ENCODE results near the gene CMTM2.

Gene CMTM2

GRCh38 chr16:66636199-66636598 is 56.9 kb downstream of the CMTM2 start:
- Mint-ChIP-seq H3K4me1 (ENCODE audit: low read depth) (no peaks in the 10 kb centered on the region), H3K9me3 (no peaks in the 10 kb centered on the region), H3K4me3 (no peak overlapping the region), H3K27ac (no peak overlapping the region), H3K27me3 (no peaks in the 10 kb centered on the region), H3K36me3 (ENCODE audit: low read depth) (no peaks in the 10 kb centered on the region)
- no peak for DNase-seq

GRCh38 chr16:66637806-66638205 is 58.5 kb downstream of the CMTM2 start:
- Mint-ChIP-seq H3K4me1 (ENCODE audit: low read depth) (no peaks in the 10 kb centered on the region), H3K4me3 (no peak overlapping the region), H3K27me3 (no peaks in the 10 kb centered on the region), H3K9me3 (no peaks in the 10 kb centered on the region), H3K27ac (no peak overlapping the region), H3K36me3 (ENCODE audit: low read depth) (no peaks in the 10 kb centered on the region)
- no peak for DNase-seq

Data from activated T-cell treated with anti-CD3 and anti-CD28 coated beads, Interleukin-2, amount 50 U/mL, for 24 hours (primary cell).